ENCODE measurements around the gene GTF2H4.
"Not testable (repeated sequence)": the region's sequence is repeated elsewhere in the genome, so short reads cannot be mapped to it uniquely, and the experiment has no call there.

The GTF2H4 gene

GRCh38 chr6:30907758-30908591 is at the start of gene GTF2H4:
Gene GTF2H4, plus strand, starts transcription at chr6:30908207.
- DNase-seq (ENCODE audit: insufficient read length, low spot score) (peak; percentile 97), FAIRE-seq (peak; percentile 88)
- peak; percentile 51 for TF ChIP-seq POLR2A (IDR thresholded peaks at IDR 0.05; ENCODE audit: low read depth, low read length)

- not testable (repeated sequence) for DNase-seq (ENCODE audit: insufficient read length, low spot score); FAIRE-seq
These were observed 48.3 kb upstream of the GTF2H4 start for GRCh38 chr6:30859726-30860125.

GRCh38 chr6:30861257-30862048 is 46.6 kb upstream of the GTF2H4 start:
- TF ChIP-seq POLR2A (IDR thresholded peaks at IDR 0.05; ENCODE audit: low read depth, low read length) = no peak
- DNase-seq (ENCODE audit: insufficient read length, low spot score) (no peak), FAIRE-seq (no peak)

GRCh38 chr6:30862156-30862875 is 45.7 kb upstream of the GTF2H4 start:
- no peak for TF ChIP-seq POLR2A (IDR thresholded peaks at IDR 0.05; ENCODE audit: low read depth, low read length)
- FAIRE-seq (no peak), DNase-seq (ENCODE audit: insufficient read length, low spot score) (no peak)

GRCh38 chr6:30864325-30864724 is 43.7 kb upstream of the GTF2H4 start:
- FAIRE-seq = no peak
- no peak for TF ChIP-seq POLR2A (IDR thresholded peaks at IDR 0.05; ENCODE audit: low read depth, low read length)
- DNase-seq (ENCODE audit: insufficient read length, low spot score) = no peak

GRCh38 chr6:30869241-30869749 is 38.7 kb upstream of the GTF2H4 start:
- not testable (repeated sequence) for DNase-seq (ENCODE audit: insufficient read length, low spot score); FAIRE-seq

GRCh38 chr6:30870546-30870945 is 37.5 kb upstream of the GTF2H4 start:
- no peak for TF ChIP-seq POLR2A (IDR thresholded peaks at IDR 0.05; ENCODE audit: low read depth, low read length)
- DNase-seq (ENCODE audit: insufficient read length, low spot score) (no peak), FAIRE-seq (no peak)

GRCh38 chr6:30871592-30872183 is 36.3 kb upstream of the GTF2H4 start:
- TF ChIP-seq POLR2A (IDR thresholded peaks at IDR 0.05; ENCODE audit: low read depth, low read length) = no peak
- FAIRE-seq (no peak), DNase-seq (ENCODE audit: insufficient read length, low spot score) (no peak)

- no peak for DNase-seq (ENCODE audit: insufficient read length, low spot score)
- no peak for FAIRE-seq
- TF ChIP-seq POLR2A (IDR thresholded peaks at IDR 0.05; ENCODE audit: low read depth, low read length) = no peak
These were observed 34.8 kb upstream of the GTF2H4 start for GRCh38 chr6:30873137-30873640.

GRCh38 chr6:30873795-30874194 is 34.2 kb upstream of the GTF2H4 start:
- DNase-seq (ENCODE audit: insufficient read length, low spot score); FAIRE-seq: not testable (repeated sequence)

- TF ChIP-seq POLR2A (IDR thresholded peaks at IDR 0.05; ENCODE audit: low read depth, low read length) = no peak
- DNase-seq (ENCODE audit: insufficient read length, low spot score) (no peak), FAIRE-seq (no peak)
These were observed 32.6 kb upstream of the GTF2H4 start for GRCh38 chr6:30875244-30876038.

- DNase-seq (ENCODE audit: insufficient read length, low spot score) (no peak), FAIRE-seq (no peak)
- no peak for TF ChIP-seq POLR2A (IDR thresholded peaks at IDR 0.05; ENCODE audit: low read depth, low read length)
These were observed 31.8 kb upstream of the GTF2H4 start for GRCh38 chr6:30876039-30876730.

Measured in H54 (cell line).